A673 (cell line): ENCODE measurements around the gene DROSHA.

Experiments
- EZH2 ChIP-seq: fragments of 200-600 bp; sonication (generic); IDR thresholded peaks from 2 replicates; pipeline ENCODE4 v1.6.1; 2017; ENCODE audit warnings: borderline replicate concordance, low read depth, mild to moderate bottlenecking, mixed read lengths, antibody characterized with exemption, low read length; ENCODE audit not compliant: poor library complexity, severe bottlenecking
- TF ChIP-seq, protein P1 (sequence below): fragments of 300-800, 200-600 bp; sonication (generic); conservative IDR thresholded peaks from 2 replicates; pipeline ENCODE4 v1.5.1; 2017; ENCODE audit warnings: low read depth, mild to moderate bottlenecking, antibody characterized with exemption, low read length, moderate library complexity, mixed read lengths

DNA sequence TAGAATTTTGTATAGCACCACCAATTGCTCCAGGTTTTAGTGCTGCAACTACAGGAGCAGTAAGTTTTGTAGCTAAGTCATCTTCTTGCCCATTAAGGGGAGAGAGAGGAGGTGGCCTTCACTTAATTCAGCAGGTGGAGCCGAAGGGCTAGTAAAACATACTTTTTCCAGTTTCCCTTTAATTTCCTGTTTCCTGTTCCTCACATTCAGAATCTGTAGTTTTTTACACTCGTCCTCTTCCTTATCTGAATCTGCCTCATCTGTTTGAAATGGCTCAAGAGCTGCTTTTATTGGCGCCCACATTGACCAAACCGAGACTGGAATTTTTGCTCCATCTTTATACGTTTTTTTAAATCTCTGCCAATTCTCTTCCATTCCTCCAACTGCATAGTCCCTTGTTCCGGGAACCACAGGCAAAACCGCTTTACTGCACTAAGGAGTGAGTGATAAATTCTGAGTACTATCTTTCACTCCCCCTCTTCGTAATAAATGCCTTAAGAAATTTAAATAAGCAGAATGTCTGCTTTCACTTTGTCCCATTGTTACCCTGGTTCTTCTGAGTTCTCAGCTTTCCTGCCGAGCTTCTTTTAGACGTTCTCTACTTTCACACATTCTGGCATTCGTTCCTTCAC lies 133.9 kb downstream of the DROSHA start:
- TF ChIP-seq, protein P1, sequence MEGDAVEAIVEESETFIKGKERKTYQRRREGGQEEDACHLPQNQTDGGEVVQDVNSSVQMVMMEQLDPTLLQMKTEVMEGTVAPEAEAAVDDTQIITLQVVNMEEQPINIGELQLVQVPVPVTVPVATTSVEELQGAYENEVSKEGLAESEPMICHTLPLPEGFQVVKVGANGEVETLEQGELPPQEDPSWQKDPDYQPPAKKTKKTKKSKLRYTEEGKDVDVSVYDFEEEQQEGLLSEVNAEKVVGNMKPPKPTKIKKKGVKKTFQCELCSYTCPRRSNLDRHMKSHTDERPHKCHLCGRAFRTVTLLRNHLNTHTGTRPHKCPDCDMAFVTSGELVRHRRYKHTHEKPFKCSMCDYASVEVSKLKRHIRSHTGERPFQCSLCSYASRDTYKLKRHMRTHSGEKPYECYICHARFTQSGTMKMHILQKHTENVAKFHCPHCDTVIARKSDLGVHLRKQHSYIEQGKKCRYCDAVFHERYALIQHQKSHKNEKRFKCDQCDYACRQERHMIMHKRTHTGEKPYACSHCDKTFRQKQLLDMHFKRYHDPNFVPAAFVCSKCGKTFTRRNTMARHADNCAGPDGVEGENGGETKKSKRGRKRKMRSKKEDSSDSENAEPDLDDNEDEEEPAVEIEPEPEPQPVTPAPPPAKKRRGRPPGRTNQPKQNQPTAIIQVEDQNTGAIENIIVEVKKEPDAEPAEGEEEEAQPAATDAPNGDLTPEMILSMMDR, result peak; percentile 27; the same call in 1 of the 2 replicates
- no peak for TF ChIP-seq EZH2
